GM12878 (cell line): ENCODE results near the gene SPATS2L. TPM values are rescaled to one million over a fixed set of nuclear protein-coding genes. Genes with fewer than 3 reads are reported as not detected.

Source experiments
- ATAC-seq: fragments of 200-7000 bp; cut with Tn5 transposase; 3 replicates; pipeline ENCODE4 v1.9.1; 2020; ENCODE audit warnings: mild to moderate bottlenecking, moderate library complexity
- BruUV-seq: library from RNA; stranded (reverse); fragments of 400-500 nt; replicated peaks from 2 replicates; lab custom pipeline; 2021; lab: Mats Ljungman, UMichigan
- CTCF ChIA-PET: fragments of 300-600 bp; sonication (Branson Sonifier 250); formaldehyde crosslinking; extraction: SDS; loops from one replicate; lab custom pipeline; 2021; ENCODE audit warnings: inconsistent platforms; lab: Yijun Ruan, JAX
- POLR2A ChIA-PET: fragments of 350-600 bp; formaldehyde crosslinking; extraction: SDS; loops from one replicate; lab custom pipeline; 2021; ENCODE audit warnings: inconsistent platforms; lab: Charles Lee
- RAD21 ChIA-PET: fragments of 300-600 bp; sonication (Branson Sonifier 250); formaldehyde crosslinking; loops from one replicate; lab custom pipeline; 2023; ENCODE audit warnings: antibody characterized with exemption; ENCODE audit not compliant: unreplicated experiment; lab: Charles Lee
- SMC1A ChIA-PET: fragments of 300-600 bp; sonication (Branson Sonifier 250); formaldehyde crosslinking; loops from one replicate; lab custom pipeline; 2023; ENCODE audit not compliant: unreplicated experiment, uncharacterized antibody; lab: Charles Lee
- DNase-seq: peaks from one replicate; pipeline ENCODE4 v3.0.0-alpha.2; 2011; ENCODE audit warnings: low read depth, low spot score
- FAIRE-seq: peaks from 3 replicates; lab custom pipeline; 2011; peaks lifted over from hg19 to GRCh38; lab: Jason Lieb, UNC
- H2AFZ ChIP-seq: 2 replicates; pipeline ENCODE4 v1.6.0; 2011; ENCODE audit warnings: low read depth, low read length, control low read depth; ENCODE audit not compliant: control insufficient read depth
- H3K27ac ChIP-seq: 2 replicates; pipeline ENCODE4 v1.5.1; 2011; ENCODE audit warnings: control low read depth; ENCODE audit not compliant: control insufficient read depth, insufficient read depth
- H3K27me3 ChIP-seq, 2 experiments: replicated peaks in 1 of 2; 2 replicates each; pipeline versions ENCODE4 v1.6.0 to v1.6.1; 2011; ENCODE audit warnings: low read length in 1 of 2; ENCODE audit not compliant: control insufficient read depth in 2 of 2, insufficient read depth in 2 of 2
- H3K36me3 ChIP-seq, 2 experiments: 2 replicates each; pipeline ENCODE4 v1.5.1; 2011; ENCODE audit warnings: low read length in 1 of 2; ENCODE audit not compliant: control insufficient read depth in 2 of 2, insufficient read depth in 2 of 2
- H3K4me1 ChIP-seq: 2 replicates; pipeline ENCODE4 v1.6.1; 2011; ENCODE audit warnings: mild to moderate bottlenecking, low read length, moderate library complexity, mixed read lengths; ENCODE audit not compliant: control insufficient read depth, insufficient read depth
- H3K4me2 ChIP-seq: 2 replicates; pipeline ENCODE4 v1.6.0; 2011; ENCODE audit warnings: control low read depth; ENCODE audit not compliant: control insufficient read depth, insufficient read depth
- H3K4me3 ChIP-seq: fragments of 200-600 bp; sonication (generic); 2 replicates; pipeline ENCODE4 v1.5.1; 2016
- H3K79me2 ChIP-seq: 2 replicates; pipeline ENCODE4 v1.6.0; 2011; ENCODE audit warnings: low read length; ENCODE audit not compliant: control insufficient read depth, insufficient read depth
- H3K9ac ChIP-seq: 2 replicates; pipeline ENCODE4 v1.8.0; 2011; ENCODE audit warnings: low read length, control low read depth, mixed read lengths; ENCODE audit not compliant: control insufficient read depth, insufficient read depth
- H3K9me3 ChIP-seq: replicated peaks from 3 replicates; pipeline ENCODE4 v1.5.1; 2011; ENCODE audit warnings: mild to moderate bottlenecking, low read length; ENCODE audit not compliant: control insufficient read depth, insufficient read depth
- H4K20me1 ChIP-seq: 2 replicates; pipeline ENCODE4 v1.6.0; 2011; ENCODE audit not compliant: control insufficient read depth, insufficient read depth
- GABPA ChIP-seq: IDR thresholded peaks from 2 replicates; pipeline ENCODE4 v1.6.1; 2014; ENCODE audit warnings: antibody characterized with exemption, low read depth, mild to moderate bottlenecking, inconsistent platforms
- GATAD2B ChIP-seq: fragments of 450-650 bp; conservative IDR thresholded peaks from 2 replicates; pipeline ENCODE4 v1.6.1; 2017; ENCODE audit warnings: low read depth, mild to moderate bottlenecking, moderate library complexity
- JUND ChIP-seq: IDR thresholded peaks from 2 replicates; pipeline ENCODE4 v1.6.1; 2012; ENCODE audit warnings: low read depth, mild to moderate bottlenecking, low read length, improper control_type of control experiment, moderate library complexity
- NBN ChIP-seq: fragments of 450-650 bp; IDR thresholded peaks from 2 replicates; pipeline ENCODE4 v1.6.1; 2016
- PAX5 ChIP-seq: IDR thresholded peaks from 2 replicates; pipeline ENCODE4 v1.6.1; 2011; ENCODE audit warnings: low read depth, low read length, borderline replicate concordance
- POLR2AphosphoS2 ChIP-seq: IDR thresholded peaks from 2 replicates; pipeline ENCODE4 v1.6.1; 2011; ENCODE audit warnings: low read depth, mild to moderate bottlenecking, low read length, improper control_type of control experiment, moderate library complexity
- RUNX3 ChIP-seq: IDR thresholded peaks from 2 replicates; pipeline ENCODE4 v1.6.1; 2012; ENCODE audit warnings: low read length, inconsistent platforms
- TAF1 ChIP-seq: IDR thresholded peaks from 2 replicates; pipeline ENCODE4 v1.6.1; 2011; ENCODE audit warnings: mild to moderate bottlenecking, low read depth, low read length, borderline replicate concordance
- ZNF274 ChIP-seq: IDR thresholded peaks from one replicate; pipeline ENCODE4 v1.8.0; 2011; ENCODE audit not compliant: insufficient read length, insufficient read depth
- WGBS: methylation state at CpG from one replicate; pipeline ENCODE4 v1.1.6; 2016; ENCODE audit warnings: low lambda C conversion rate; ENCODE audit not compliant: insufficient replicate concordance, insufficient coverage; ENCODE audit errors: missing lambda C conversion rate; 5-methylcytosine and 5-hydroxymethylcytosine counted together
- in situ Hi-C: fragments of 300-500 bp; cut with MboI; formaldehyde crosslinking; loops from 9 replicates; pipeline ENCODE4 v1.14.3; 2018; ENCODE audit warnings: mixed read lengths
- intact Hi-C: fragments of 100-400 bp; cut with micrococcal nuclease; formaldehyde crosslinking; loops from one replicate; pipeline ENCODE4 v1.14.2; 2022; ENCODE audit not compliant: unreplicated experiment
- polyA plus RNA-seq, 11 experiments: library from polyadenylated mRNA; depleted of rRNA in 4 of 11; unstranded in 6 of 11; stranded (reverse) in 5 of 11; fragments of >200 nt; fragmentation: Nextera tagmentation in 4 of 11; fragmentation: Illumina TruSeq in 1 of 11; extraction: Ambion mirVana in 4 of 11; extraction: Trizol in 1 of 11; gene quantifications; 1 replicate in 1 of 11; 2 replicates in 10 of 11; pipeline versions ENCODE4 v1.2.1 to v1.2.3, GENCODE V29; 2011 to 2016; ENCODE audit warnings: inconsistent platforms in 2 of 11, missing spikeins in 2 of 11, low read depth in 1 of 11
- total RNA-seq, 4 experiments: library from RNA; depleted of rRNA in 3 of 4; stranded (reverse); fragments of >200 nt in 3 of 4; fragmentation: Illumina TruSeq in 1 of 4; extraction: Trizol in 1 of 4; gene quantifications; 2 replicates each; pipeline versions ENCODE4 v1.2.1 to v1.2.3, GENCODE V29; 2013 to 2021
- TF ChIP-seq, protein P1 (sequence below): fragments of 450-650 bp; IDR thresholded peaks from 2 replicates; pipeline ENCODE4 v1.6.1; 2014; ENCODE audit warnings: mild to moderate bottlenecking
- TF ChIP-seq, protein P2 (sequence below): fragments of 450-650 bp; IDR thresholded peaks from 2 replicates; pipeline ENCODE4 v1.6.1; 2017; ENCODE audit warnings: mild to moderate bottlenecking, moderate library complexity
- TF ChIP-seq, protein P3 (sequence below): IDR thresholded peaks from 2 replicates; pipeline ENCODE4 v1.6.1; 2012; ENCODE audit warnings: mild to moderate bottlenecking, low read depth, low read length

Gene SPATS2L
- total and polyA plus RNA-seq, 10 of the 15 experiments (the other 5 are each of a cell fraction or from before 2014, with no cell fraction given) = 5.2 to 30.0 (median 20.1) TPM

DNA sequence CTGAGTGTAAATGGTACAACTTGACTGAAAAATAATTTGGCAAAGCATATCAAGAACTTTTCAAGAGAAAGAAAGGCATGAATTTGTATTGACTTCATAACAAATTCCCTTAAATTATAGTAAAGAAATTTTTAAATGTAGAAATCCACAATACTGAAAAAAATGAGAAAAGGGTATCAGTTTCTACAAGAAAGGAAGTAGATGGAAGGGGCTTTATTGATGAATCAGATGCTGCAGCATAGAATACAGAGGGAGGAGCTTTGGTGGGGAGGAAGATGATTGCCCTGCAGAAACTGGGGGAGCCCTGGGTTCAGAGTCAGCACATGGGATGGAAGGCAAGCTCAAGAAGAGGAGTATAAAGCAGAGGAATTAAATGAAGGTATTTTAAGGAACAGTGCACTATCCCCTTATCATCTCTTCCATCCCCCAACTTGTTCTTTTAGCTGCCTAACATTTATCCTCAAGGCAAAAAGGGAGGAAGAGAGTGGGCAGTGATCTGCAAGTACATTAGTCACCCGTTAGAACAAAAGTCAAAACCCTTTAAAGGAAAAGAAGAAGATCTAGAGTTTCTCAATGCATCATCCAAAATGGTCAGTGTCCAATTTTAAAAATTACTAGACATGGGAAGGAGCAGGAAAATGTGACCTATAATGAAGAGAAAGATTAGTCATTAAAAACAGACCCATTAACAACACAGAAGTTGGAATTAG, 125.7 kb downstream of the SPATS2L start (continued):
- TF ChIP-seq, protein P1, sequence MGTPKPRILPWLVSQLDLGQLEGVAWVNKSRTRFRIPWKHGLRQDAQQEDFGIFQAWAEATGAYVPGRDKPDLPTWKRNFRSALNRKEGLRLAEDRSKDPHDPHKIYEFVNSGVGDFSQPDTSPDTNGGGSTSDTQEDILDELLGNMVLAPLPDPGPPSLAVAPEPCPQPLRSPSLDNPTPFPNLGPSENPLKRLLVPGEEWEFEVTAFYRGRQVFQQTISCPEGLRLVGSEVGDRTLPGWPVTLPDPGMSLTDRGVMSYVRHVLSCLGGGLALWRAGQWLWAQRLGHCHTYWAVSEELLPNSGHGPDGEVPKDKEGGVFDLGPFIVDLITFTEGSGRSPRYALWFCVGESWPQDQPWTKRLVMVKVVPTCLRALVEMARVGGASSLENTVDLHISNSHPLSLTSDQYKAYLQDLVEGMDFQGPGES = no peak
- TF ChIP-seq, protein P2, sequence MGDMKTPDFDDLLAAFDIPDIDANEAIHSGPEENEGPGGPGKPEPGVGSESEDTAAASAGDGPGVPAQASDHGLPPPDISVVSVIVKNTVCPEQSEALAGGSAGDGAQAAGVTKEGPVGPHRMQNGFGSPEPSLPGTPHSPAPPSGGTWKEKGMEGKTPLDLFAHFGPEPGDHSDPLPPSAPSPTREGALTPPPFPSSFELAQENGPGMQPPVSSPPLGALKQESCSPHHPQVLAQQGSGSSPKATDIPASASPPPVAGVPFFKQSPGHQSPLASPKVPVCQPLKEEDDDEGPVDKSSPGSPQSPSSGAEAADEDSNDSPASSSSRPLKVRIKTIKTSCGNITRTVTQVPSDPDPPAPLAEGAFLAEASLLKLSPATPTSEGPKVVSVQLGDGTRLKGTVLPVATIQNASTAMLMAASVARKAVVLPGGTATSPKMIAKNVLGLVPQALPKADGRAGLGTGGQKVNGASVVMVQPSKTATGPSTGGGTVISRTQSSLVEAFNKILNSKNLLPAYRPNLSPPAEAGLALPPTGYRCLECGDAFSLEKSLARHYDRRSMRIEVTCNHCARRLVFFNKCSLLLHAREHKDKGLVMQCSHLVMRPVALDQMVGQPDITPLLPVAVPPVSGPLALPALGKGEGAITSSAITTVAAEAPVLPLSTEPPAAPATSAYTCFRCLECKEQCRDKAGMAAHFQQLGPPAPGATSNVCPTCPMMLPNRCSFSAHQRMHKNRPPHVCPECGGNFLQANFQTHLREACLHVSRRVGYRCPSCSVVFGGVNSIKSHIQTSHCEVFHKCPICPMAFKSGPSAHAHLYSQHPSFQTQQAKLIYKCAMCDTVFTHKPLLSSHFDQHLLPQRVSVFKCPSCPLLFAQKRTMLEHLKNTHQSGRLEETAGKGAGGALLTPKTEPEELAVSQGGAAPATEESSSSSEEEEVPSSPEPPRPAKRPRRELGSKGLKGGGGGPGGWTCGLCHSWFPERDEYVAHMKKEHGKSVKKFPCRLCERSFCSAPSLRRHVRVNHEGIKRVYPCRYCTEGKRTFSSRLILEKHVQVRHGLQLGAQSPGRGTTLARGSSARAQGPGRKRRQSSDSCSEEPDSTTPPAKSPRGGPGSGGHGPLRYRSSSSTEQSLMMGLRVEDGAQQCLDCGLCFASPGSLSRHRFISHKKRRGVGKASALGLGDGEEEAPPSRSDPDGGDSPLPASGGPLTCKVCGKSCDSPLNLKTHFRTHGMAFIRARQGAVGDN = no peak
- no peak for TF ChIP-seq RUNX3
- no peak for TF ChIP-seq POLR2AphosphoS2
- no peak for TF ChIP-seq GATAD2B

DNA sequence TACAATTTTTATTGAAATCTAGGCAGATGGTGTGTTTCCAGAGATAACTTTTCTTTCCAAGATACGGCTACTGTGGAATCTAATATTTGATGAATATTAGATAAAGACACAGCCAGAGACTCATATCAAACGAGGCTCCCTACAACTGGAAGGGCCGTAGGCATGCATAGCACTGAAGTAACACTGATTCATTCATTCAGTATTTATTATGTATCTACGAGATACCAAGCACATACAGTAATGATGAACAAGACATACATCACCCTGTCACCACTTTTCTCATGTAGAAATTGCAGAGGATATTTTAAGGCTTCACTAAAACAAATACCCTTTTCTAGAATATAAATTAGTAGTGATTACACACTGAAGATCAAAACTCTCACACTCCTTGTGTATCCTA, 128.9 kb downstream of the SPATS2L start:
- ChIA-PET RAD21 (no interaction called here), SMC1A (no interaction called here), POLR2A (no interaction called here), CTCF (no interaction called here)
- BruUV-seq = no TSS peak
- Histone ChIP-seq H3K79me2 (no peaks in the 10 kb centered on the region), H3K9me3 (no peaks in the 10 kb centered on the region), H3K4me2 (no peak overlapping the region), H2AFZ (no peak overlapping the region), H3K27ac (no peak overlapping the region), H3K27me3 (no peaks in the 10 kb centered on the region), H3K9ac (no peak overlapping the region), H4K20me1 (no peaks in the 10 kb centered on the region), H3K4me3 (no peak overlapping the region), H3K4me1 (no peaks in the 10 kb centered on the region)
- WGBS = 53% methylated on average over 4 of the region's 4 CpGs
- intact Hi-C loops (no loop called here), in situ Hi-C loops (no loop called here)
- DNase-seq (no peak), FAIRE-seq (no peak), ATAC-seq (no peak)
- TF ChIP-seq, protein P3, sequence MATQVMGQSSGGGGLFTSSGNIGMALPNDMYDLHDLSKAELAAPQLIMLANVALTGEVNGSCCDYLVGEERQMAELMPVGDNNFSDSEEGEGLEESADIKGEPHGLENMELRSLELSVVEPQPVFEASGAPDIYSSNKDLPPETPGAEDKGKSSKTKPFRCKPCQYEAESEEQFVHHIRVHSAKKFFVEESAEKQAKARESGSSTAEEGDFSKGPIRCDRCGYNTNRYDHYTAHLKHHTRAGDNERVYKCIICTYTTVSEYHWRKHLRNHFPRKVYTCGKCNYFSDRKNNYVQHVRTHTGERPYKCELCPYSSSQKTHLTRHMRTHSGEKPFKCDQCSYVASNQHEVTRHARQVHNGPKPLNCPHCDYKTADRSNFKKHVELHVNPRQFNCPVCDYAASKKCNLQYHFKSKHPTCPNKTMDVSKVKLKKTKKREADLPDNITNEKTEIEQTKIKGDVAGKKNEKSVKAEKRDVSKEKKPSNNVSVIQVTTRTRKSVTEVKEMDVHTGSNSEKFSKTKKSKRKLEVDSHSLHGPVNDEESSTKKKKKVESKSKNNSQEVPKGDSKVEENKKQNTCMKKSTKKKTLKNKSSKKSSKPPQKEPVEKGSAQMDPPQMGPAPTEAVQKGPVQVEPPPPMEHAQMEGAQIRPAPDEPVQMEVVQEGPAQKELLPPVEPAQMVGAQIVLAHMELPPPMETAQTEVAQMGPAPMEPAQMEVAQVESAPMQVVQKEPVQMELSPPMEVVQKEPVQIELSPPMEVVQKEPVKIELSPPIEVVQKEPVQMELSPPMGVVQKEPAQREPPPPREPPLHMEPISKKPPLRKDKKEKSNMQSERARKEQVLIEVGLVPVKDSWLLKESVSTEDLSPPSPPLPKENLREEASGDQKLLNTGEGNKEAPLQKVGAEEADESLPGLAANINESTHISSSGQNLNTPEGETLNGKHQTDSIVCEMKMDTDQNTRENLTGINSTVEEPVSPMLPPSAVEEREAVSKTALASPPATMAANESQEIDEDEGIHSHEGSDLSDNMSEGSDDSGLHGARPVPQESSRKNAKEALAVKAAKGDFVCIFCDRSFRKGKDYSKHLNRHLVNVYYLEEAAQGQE = no peak
- no peak for TF ChIP-seq RUNX3
- TF ChIP-seq TAF1 = no peak
- TF ChIP-seq NBN = no peak
- TF ChIP-seq GABPA = no peak
- TF ChIP-seq JUND = no peak
- no peak for TF ChIP-seq ZNF274
- no peak for TF ChIP-seq PAX5
- TF ChIP-seq, all 136 proteins: peak for 0
- H3K36me3 ChIP-seq = no peaks in the 10 kb centered on the region; a peak in 1 of 4 replicates
